NCI-H524 treated with DMSO at 0.1 percent for 48 hours (cell line): Measurements from ENCODE around the gene SSC4D.
"Not testable (repeated sequence)": the region's sequence is repeated elsewhere in the genome, so short reads cannot be mapped to it uniquely, and the experiment has no call there.

Experiments
- DNase-seq: peaks from one replicate; lab custom pipeline; 2025; lab: John Stamatoyannopoulos, UW

The SSC4D gene

GRCh38 chr7:76409537-76409936 lies at the start of gene SSC4D:
Gene SSC4D (minus strand): TSS chr7:76409697. CDS start chr7:76404439, 5,258 bp downstream.
- DNase-seq: no peak

DNA sequence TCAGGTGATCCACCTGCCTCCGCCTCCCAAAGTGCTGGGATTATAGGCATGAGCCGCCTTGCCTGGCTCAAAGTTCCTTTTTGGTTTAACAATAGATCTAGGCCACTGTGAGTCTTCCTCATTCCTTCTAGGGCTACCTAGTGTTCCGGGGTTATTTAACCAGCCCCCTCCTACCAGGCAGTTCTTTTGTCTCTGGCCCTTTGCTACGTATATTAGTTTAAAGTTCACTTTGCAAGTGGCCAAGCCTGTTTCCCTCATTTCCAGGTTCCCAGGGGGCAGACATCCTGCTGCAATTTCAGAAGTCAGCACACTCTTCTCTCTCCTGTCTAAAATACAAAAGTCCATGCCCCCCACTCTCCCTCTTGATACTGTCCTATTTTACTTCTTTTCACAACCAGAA lies 49.0 kb upstream of the SSC4D start:
- not testable (repeated sequence) for DNase-seq

DNA sequence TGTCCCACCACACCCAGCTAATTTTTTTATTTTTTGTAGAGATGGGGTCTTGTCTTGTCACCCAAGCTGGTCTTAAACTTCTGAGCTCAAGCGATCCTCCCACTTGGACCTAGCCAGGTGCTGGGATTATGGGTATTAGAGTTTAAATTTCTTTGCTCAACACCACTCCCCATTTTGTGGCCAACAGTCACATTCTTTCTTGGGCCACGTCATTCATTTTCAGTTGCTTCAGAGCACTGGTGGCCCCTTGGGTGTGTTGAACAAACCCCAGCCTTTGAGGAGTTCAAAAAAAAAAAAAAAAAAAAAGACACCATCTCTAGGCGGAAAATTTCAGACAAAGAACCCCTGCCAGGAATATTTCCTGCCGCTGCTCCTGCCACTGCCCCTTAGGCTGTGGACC lies 47.5 kb upstream of the SSC4D start:
- DNase-seq: not testable (repeated sequence)

GRCh38 chr7:76445577-76446008 lies 36.1 kb upstream of the SSC4D start:
- not testable (repeated sequence) for DNase-seq

GRCh38 chr7:76443846-76444245 lies 34.3 kb upstream of the SSC4D start:
- not testable (repeated sequence) for DNase-seq

DNA sequence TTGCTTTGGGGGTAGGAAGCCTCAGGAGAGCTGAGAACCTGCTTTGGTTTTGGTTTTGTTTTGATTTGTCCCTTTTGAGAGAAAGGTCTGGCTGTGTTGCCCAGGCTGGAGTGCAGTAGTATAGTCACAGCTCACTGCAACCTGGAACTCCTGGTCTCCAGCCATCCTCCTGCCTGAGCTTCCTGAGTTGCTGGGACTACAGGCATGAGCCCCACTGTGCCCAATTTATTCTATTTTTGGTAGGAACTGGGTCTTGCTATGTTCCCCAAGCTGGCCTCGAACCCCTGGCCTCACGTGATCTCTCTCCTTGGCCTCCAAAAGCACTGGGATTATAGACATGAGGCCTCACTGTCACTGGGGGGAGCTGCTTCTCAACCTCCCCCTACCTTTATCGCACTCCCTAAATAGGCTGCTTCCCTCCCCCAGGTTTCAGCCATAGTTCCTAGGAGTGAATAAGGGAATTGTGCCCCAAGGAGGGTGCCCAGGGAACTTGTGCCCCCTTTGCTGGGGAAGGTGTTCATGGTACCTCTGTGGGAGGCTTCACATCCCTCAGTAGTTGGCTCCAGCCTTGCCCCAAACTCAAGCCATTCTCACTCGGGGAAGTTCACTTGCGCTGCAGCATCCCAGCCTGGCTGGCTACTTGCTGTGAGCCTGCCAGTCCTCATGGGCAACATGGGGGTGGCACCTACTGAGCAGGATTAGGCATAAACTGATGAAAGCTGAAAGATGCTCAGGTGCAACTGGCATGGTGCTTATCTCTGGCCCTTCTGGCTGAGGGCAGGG lies 33.4 kb upstream of the SSC4D start:
- not testable (repeated sequence) for DNase-seq

- not testable (repeated sequence) for DNase-seq
These were observed 32.3 kb upstream of the SSC4D start for GRCh38 chr7:76441792-76442191.

- not testable (repeated sequence) for DNase-seq
These were observed 30.9 kb upstream of the SSC4D start for GRCh38 chr7:76440404-76440803.

- DNase-seq: not testable (repeated sequence)
These were observed 29.8 kb upstream of the SSC4D start for GRCh38 chr7:76439120-76439888.

DNA sequence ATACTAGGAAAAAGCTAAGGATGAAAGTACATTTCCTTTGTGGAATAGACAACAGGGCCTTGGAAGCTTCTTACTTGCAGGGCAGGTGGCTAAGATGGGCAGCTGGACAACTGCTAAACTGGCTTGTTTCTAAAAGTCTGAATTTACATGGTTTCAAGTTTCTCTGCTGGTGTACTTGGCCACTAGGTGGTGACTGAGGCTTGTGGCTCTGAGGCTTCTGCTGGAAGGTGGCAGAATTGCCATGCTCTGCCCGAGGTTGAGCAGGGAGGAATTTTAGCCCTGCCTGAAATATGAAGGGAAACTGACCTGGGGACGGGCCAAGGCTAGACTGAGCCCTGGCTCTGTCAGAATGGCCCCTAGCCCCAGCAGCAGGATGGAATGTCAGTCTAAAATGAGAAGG lies 28.4 kb upstream of the SSC4D start:
- DNase-seq: peak; percentile 20

- DNase-seq: no peak
These were observed 21.3 kb upstream of the SSC4D start for GRCh38 chr7:76430836-76431235.

GRCh38 chr7:76430211-76430610 lies 20.7 kb upstream of the SSC4D start:
- DNase-seq: no peak

DNA sequence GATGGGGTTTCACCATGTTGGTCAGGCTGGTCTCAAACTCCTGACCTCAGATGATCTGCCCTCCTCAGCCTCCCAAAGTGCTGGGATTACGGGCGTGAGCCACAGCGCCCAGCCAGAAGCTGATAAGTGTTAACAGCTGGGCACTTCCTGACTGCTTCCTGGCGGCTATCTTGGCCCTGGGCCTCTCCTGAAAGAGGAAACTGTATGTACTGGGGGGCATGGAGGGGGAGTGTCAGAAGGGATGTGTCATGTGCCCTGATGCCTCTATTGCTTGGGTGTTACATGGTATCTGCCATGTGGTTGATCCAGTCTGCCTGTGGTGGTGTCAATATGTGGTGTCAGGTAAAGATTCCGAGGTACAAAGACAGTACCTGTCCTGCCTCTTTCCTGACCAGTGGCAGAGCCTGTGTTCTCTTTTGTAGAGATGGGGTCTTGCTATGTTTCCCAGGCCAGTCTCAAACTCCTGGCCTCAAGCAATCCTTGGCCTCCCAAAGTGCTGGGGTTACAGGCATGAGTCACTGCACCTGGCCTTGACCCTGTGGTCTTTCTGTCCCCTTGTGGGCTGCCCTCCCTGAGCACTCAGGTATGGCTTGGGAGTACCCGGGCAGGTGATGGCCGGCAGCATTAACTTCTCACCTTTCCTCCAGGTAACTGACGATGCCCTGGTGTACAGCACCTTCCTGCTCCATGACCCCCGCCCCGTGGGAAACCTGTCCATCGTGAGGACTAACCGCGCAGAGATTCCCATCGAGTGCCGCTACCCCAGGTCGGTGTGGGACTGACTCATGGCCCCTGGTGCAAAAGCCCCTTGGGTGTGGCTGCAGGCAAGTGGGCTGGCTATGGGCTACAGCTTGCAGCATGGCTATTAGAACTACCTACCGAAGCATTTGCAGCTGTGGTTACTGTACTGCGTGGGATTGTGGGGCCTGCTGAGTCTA lies 19.6 kb upstream of the SSC4D start:
- no peak for DNase-seq

GRCh38 chr7:76428149-76428823 lies 18.8 kb upstream of the SSC4D start:
- no peak for DNase-seq

DNA sequence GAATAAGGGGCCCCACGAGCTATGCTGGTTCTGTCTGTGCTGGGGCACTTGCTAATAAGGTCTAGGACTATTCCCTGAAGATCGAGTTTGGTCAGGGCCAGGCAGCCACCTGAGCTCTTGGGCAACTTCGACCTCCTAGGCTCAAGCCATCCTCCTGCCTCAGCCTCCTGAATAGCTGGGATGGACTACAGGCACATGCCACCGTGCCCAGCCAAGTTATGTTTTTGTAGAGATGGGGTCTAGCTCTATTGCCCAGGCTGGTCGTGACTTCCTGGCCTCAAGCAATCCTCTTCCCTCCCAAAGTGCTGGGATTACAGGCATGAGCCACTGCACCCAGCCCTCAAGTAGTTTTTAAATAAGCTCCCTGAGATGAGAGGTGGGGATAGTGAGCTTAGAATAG lies 18.1 kb upstream of the SSC4D start:
- no peak for DNase-seq

- DNase-seq: no peak
These were observed 16.7 kb upstream of the SSC4D start for GRCh38 chr7:76426246-76426645.

DNA sequence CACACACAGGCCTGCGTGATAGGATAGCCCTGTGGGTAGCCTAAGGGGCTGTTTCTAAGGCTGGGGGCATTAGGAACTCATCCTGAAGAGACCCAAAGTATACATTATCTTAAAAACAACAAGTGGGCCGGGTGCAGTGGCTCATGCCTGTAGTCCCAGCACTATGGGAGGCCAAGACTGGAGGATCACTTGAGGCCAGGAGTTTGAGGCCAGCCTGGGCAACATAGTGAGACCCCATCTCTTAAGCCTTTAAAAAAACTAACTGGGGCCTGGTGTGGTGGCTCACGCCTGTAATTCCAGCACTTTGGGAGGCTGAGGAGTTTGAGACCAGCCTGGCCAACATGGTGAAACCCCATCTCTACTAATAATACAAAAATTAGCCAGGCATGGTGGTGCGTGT lies 16.1 kb upstream of the SSC4D start:
- DNase-seq: not testable (repeated sequence)

DNA sequence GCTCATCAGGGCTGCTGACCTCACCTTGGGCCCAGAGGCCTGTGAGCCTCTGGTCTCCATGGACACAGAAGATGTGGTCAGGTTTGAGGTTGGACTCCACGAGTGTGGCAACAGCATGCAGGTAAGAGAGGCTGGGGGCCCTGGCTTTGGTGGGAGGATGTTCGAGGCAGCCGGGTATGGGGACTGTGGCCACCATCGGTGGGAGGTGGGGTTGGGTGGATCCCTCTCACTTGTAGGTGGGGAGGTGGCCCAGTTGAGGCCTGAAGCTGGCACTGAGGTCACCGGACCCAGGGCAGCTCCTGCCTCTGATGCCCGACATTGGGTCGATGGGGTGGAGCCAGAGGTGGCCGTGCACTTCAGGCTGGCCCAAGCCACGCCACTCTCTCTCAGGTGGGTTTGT lies 15.7 kb upstream of the SSC4D start:
- no peak for DNase-seq

GRCh38 chr7:76424413-76425111 lies 15.1 kb upstream of the SSC4D start, which contains the start of gene ZP3:
Gene ZP3 (plus strand): TSS chr7:76424950. CDS start chr7:76424965, 15 bp downstream.
- DNase-seq: peak; percentile 49

DNA sequence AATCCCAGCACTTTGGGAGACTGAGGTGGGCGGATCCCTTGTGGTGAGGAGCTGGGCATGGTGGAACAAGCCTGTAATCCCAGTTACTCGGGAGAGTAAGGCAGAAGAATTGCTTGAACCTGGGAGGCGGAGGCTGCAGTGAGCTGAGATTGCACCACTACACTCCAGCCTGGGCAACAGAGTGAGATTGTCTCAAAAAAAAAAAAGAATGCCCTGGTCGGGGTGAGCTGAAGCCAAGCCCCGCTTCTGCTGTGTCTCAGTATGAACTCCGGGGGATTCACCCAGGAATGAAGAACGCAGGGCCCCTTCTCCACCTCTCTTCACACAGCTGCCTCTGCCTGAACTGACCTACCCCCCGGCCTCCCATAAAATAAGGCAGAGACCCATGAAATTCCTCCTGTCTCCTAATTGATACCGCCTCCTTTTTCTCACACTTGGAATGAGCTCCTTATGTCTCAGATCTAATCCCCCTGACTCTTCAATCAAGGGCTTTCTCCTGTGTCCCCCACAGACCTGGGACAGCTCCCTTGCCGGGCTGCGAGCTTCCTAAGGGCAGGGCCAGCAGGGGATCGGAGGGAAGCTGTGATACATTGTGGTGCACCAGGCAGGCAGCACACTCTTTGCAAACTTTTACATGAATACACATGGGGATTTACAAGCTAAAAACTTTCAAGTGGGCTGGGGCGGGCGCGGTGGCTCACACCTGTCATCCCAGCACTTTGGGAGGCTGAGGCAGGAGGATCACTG lies 14.3 kb upstream of the SSC4D start:
- DNase-seq: peak; percentile 34
